Liver (tissue), 9 donors: ENCODE measurements around the gene PROK1. TPM values are rescaled to one million over a fixed set of nuclear protein-coding genes. Genes with fewer than 3 reads are reported as not detected.

Experiments used
- DNase-seq: peaks from one replicate; pipeline ENCODE4 v3.0.0-alpha.2; 2017; ENCODE audit warnings: low spot score
- H3K27ac ChIP-seq, 2 donors: one replicate each; pipeline ENCODE4 v1.7.0; 2013; ENCODE audit warnings: inconsistent platforms in 2 of 2, low read length in 2 of 2, control low read depth in 1 of 2, low read depth in 1 of 2, mild to moderate bottlenecking in 1 of 2
- H3K27me3 ChIP-seq, 4 donors: one replicate each; pipeline versions ENCODE4 v1.6.1 to v1.7.0; 2013; ENCODE audit warnings: low read length in 3 of 4, inconsistent platforms in 1 of 4, mild to moderate bottlenecking in 1 of 4, moderate library complexity in 1 of 4; ENCODE audit not compliant: control insufficient read depth in 4 of 4, insufficient read depth in 4 of 4
- H3K36me3 ChIP-seq, 4 donors: one replicate each; pipeline versions ENCODE4 v1.6.1 to v1.7.0; 2013; ENCODE audit warnings: low read length in 3 of 4, mild to moderate bottlenecking in 3 of 4, low read depth in 1 of 4, moderate library complexity in 1 of 4; ENCODE audit not compliant: control insufficient read depth in 4 of 4, insufficient read depth in 3 of 4
- H3K4me1 ChIP-seq, 4 donors: one replicate each; pipeline versions ENCODE4 v1.6.1 to v1.7.0; 2013; ENCODE audit warnings: low read length in 3 of 4, mild to moderate bottlenecking in 3 of 4, moderate library complexity in 1 of 4; ENCODE audit not compliant: control insufficient read depth in 4 of 4, insufficient read depth in 4 of 4
- H3K4me3 ChIP-seq, 3 donors: one replicate each; pipeline versions ENCODE4 v1.6.1 to v1.7.0; 2013; ENCODE audit warnings: low read length in 3 of 3, control low read depth in 1 of 3, low read depth in 1 of 3, mild to moderate bottlenecking in 1 of 3
- H3K9ac ChIP-seq, 2 donors: one replicate each; pipeline ENCODE4 v1.7.0; 2013; ENCODE audit warnings: low read length in 2 of 2, mild to moderate bottlenecking in 2 of 2, moderate library complexity in 2 of 2, control low read depth in 1 of 2, low read depth in 1 of 2
- H3K9me3 ChIP-seq, 4 donors: one replicate each; pipeline versions ENCODE4 v1.6.1 to v1.7.0; 2013; ENCODE audit warnings: low read length in 3 of 4; ENCODE audit not compliant: control insufficient read depth in 4 of 4
- ATF3 ChIP-seq: IDR thresholded peaks from 2 replicates; pipeline ENCODE4 v1.6.1; 2016; ENCODE audit warnings: antibody characterized with exemption
- CTCF ChIP-seq: fragments of 150-350 bp; IDR thresholded peaks from 2 replicates; pipeline ENCODE4 v1.5.1; 2017; ENCODE audit warnings: improper control_type of control experiment, low read depth, low read length; ENCODE audit not compliant: missing input control
- EGR1 ChIP-seq, 2 donors: IDR thresholded peaks; 2 replicates each; pipeline ENCODE4 v1.6.1; 2016 to 2018; ENCODE audit warnings: antibody characterized with exemption in 2 of 2, low read depth in 2 of 2
- FOXA1 ChIP-seq: IDR thresholded peaks from 2 replicates; pipeline ENCODE4 v1.6.1; 2016; ENCODE audit warnings: antibody characterized with exemption
- FOXA2 ChIP-seq: IDR thresholded peaks from 2 replicates; pipeline ENCODE4 v1.6.1; 2016; ENCODE audit warnings: antibody characterized with exemption
- GABPA ChIP-seq, 2 donors: IDR thresholded peaks in 1 of 2; conservative IDR thresholded peaks in 1 of 2; 2 replicates each; pipeline ENCODE4 v1.6.1; 2016; ENCODE audit warnings: antibody characterized with exemption in 2 of 2, mild to moderate bottlenecking in 1 of 2, moderate library complexity in 1 of 2
- HNF4A ChIP-seq, 2 donors: conservative IDR thresholded peaks; 2 replicates each; pipeline ENCODE4 v1.6.1; 2016; ENCODE audit warnings: antibody characterized with exemption in 2 of 2, mild to moderate bottlenecking in 2 of 2
- HNF4G ChIP-seq: IDR thresholded peaks from 2 replicates; pipeline ENCODE4 v1.6.1; 2016; ENCODE audit warnings: antibody characterized with exemption
- JUND ChIP-seq, 2 donors: IDR thresholded peaks; 2 replicates each; pipeline ENCODE4 v1.6.1; 2016; ENCODE audit warnings: antibody characterized with exemption in 2 of 2
- NR2F2 ChIP-seq: IDR thresholded peaks from 2 replicates; pipeline ENCODE4 v1.6.1; 2016; ENCODE audit warnings: antibody characterized with exemption
- RAD21 ChIP-seq, 2 donors: IDR thresholded peaks; 2 replicates each; pipeline ENCODE4 v1.6.1; 2016; ENCODE audit warnings: antibody characterized with exemption in 2 of 2, mild to moderate bottlenecking in 2 of 2
- REST ChIP-seq: IDR thresholded peaks from 2 replicates; pipeline ENCODE4 v1.6.1; 2016; ENCODE audit warnings: antibody characterized with exemption, mild to moderate bottlenecking
- RXRA ChIP-seq, 2 donors: IDR thresholded peaks; 2 replicates each; pipeline ENCODE4 v1.6.1; 2017 to 2018; ENCODE audit warnings: antibody characterized with exemption in 2 of 2, mild to moderate bottlenecking in 1 of 2
- SP1 ChIP-seq: IDR thresholded peaks from 2 replicates; pipeline ENCODE4 v1.6.1; 2018; ENCODE audit warnings: antibody characterized with exemption, mild to moderate bottlenecking
- TAF1 ChIP-seq: conservative IDR thresholded peaks from 2 replicates; pipeline ENCODE4 v1.6.1; 2016; ENCODE audit warnings: antibody characterized with exemption, mild to moderate bottlenecking
- YY1 ChIP-seq: IDR thresholded peaks from 2 replicates; pipeline ENCODE4 v1.6.1; 2016; ENCODE audit warnings: antibody characterized with exemption, mild to moderate bottlenecking
- ZBTB33 ChIP-seq: IDR thresholded peaks from 2 replicates; pipeline ENCODE4 v1.6.1; 2016; ENCODE audit warnings: antibody characterized with exemption
- WGBS: extraction: QIAGEN DNeasy Blood & Tissue Kit; methylation state at CpG from one replicate; pipeline ENCODE4 v1.1.7; 2013; 5-methylcytosine and 5-hydroxymethylcytosine counted together
- polyA plus RNA-seq, 2 donors: library from polyadenylated mRNA; stranded (reverse) in 1 of 2; unstranded in 1 of 2; fragments of 200-250 nt in 1 of 2; fragments of >200 nt in 1 of 2; fragmentation: Nextera tagmentation in 1 of 2; extraction: Ambion mirVana in 1 of 2; gene quantifications; one replicate each; pipeline versions ENCODE4 v1.2.1 to v1.2.3, GENCODE V29; 2013 to 2015
- total RNA-seq, 2 donors: library from RNA; depleted of rRNA; stranded (reverse); fragments of >200 nt; gene quantifications; one replicate each; pipeline ENCODE4 v1.2.3, GENCODE V29; 2014
- donor health status: healthy.
- donor health status: healthy.
- donor health status: healthy.
- donor health status: healthy.
- donor health status: healthy.

PROK1 gene
- total and polyA plus RNA-seq, 4 donors = 0.03 TPM; not detected in 3

GRCh38 chr1:110433213-110433612 lies 17.7 kb upstream of the PROK1 start:
- no peak overlapping the region for H3K27ac ChIP-seq
- H3K9me3 ChIP-seq = no peaks in the 10 kb centered on the region
- H3K4me3 ChIP-seq = no peak overlapping the region
- no peaks in the 10 kb centered on the region for H3K36me3 ChIP-seq
- DNase-seq = no peak
- no peak for TF ChIP-seq JUND (IDR thresholded peaks at IDR 0.05)
- TF ChIP-seq TAF1 = no peak
- no peak for TF ChIP-seq SP1
- TF ChIP-seq FOXA1 = no peak
- TF ChIP-seq REST = no peak
- no peak for TF ChIP-seq ATF3
- TF ChIP-seq YY1 = no peak
- TF ChIP-seq HNF4A (conservative IDR thresholded peaks at IDR 0.05) = no peak
- no peak for TF ChIP-seq CTCF
- TF ChIP-seq EGR1 (IDR thresholded peaks at IDR 0.05; ENCODE audit: low read depth in 2 of 2) = no peak
- no peak for TF ChIP-seq RAD21 (IDR thresholded peaks at IDR 0.05)
- TF ChIP-seq ZBTB33 = no peak
- TF ChIP-seq RXRA (IDR thresholded peaks at IDR 0.05) = no peak
- no peak for TF ChIP-seq NR2F2
- TF ChIP-seq HNF4G = no peak
- no peak for TF ChIP-seq FOXA2
- no peak for TF ChIP-seq GABPA (IDR thresholded peaks at IDR 0.05 in 1 of 2, conservative IDR thresholded peaks at IDR 0.05 in 1 of 2)
- no peaks in the 10 kb centered on the region for H3K27me3 ChIP-seq
- WGBS = 68% methylated on average over 2 of the region's 2 CpGs
- H3K9ac ChIP-seq = no peak overlapping the region
- H3K4me1 ChIP-seq = peaks cover 0 to 9% (median 5%) of the 10 kb centered on the region in 4 donors

GRCh38 chr1:110433803-110434202 lies 17.1 kb upstream of the PROK1 start:
- H3K27me3 ChIP-seq = no peaks in the 10 kb centered on the region
- WGBS = 23% methylated on average over 3 of the region's 3 CpGs
- no peaks in the 10 kb centered on the region for H3K9me3 ChIP-seq
- peak; percentile 50 for DNase-seq
- H3K9ac ChIP-seq = no peak overlapping the region
- H3K27ac ChIP-seq = no peak overlapping the region
- H3K36me3 ChIP-seq = no peaks in the 10 kb centered on the region
- peaks cover 0 to 9% (median 5%) of the 10 kb centered on the region in 4 donors for H3K4me1 ChIP-seq
- no peak overlapping the region for H3K4me3 ChIP-seq
- TF ChIP-seq ZBTB33 = no peak
- TF ChIP-seq REST = no peak
- peak; percentile 70 to 78 for TF ChIP-seq RAD21 (IDR thresholded peaks at IDR 0.05)
- TF ChIP-seq NR2F2 = no peak
- TF ChIP-seq YY1 = no peak
- no peak for TF ChIP-seq FOXA1
- TF ChIP-seq CTCF = peak; percentile 61
- TF ChIP-seq FOXA2 = no peak
